ENCODE measurements around the gene PRICKLE2.

PRICKLE2 gene

DNA sequence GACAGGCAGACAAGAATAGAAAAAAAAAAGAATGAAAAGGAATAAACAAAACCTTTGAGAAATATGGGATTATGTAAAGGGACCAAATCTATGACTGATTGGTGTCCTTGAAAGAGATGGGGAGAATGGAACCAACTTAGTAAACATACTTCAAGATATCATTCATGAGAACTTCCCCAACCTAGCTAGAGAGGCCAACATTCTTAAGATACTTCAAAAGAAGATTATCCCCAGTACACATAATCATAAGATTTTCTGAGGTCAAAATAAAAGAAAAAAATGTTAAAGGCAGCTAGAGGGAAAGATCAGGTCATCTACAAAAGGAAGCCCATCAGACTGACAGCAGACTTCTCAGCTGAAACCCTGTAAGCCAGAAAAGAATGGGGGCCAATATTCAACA is 110.6 kb downstream of the PRICKLE2 start:
- no peak overlapping the region for H3K4me3 ChIP-seq (ENCODE audit: low read length)
- TF ChIP-seq ZNF274 (IDR thresholded peaks at IDR 0.05; ENCODE audit: low read depth, low read length), result no peak

DNA sequence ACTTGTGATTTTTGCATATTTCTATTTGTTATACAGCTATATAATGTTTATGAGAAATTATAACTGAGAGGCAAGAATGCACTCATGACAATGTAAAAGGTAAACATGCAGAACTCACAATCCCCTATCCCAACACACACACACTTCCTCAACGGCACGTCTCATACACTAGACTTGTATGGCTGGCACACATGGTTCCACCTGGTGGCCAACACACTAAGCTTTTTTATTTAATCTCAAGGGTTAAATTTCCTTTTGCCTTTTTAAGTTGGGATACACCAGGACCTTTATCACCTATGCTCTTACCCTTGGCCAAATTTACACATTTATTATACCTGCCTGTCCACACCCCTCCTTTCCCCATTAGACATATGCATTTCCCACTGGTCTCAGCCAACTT is 113.4 kb downstream of the PRICKLE2 start:
- no peak overlapping the region for H3K4me3 ChIP-seq (ENCODE audit: low read length)
- no peak for TF ChIP-seq ZNF274 (IDR thresholded peaks at IDR 0.05; ENCODE audit: low read depth, low read length)

DNA sequence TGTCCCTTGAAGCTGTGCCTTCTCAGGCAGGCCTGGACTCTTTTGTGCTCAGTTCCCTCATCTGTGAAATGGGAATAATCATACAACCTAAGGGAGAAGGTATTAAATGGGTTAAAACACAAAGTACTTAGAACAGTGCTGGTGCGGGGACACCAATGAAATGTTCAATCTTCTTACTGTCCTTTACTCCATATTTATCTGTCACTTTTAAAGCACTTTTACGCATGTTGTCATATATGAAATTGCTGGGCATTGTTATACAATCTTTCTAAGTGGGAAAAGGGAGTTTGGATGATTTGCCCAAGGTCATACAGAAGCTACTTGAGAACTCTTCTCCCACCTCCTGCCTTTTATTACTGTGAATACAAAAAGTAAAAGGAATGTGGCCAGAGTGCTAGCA is 114.2 kb downstream of the PRICKLE2 start:
- TF ChIP-seq ZNF274 (IDR thresholded peaks at IDR 0.05; ENCODE audit: low read depth, low read length), result no peak
- no peak overlapping the region for H3K4me3 ChIP-seq (ENCODE audit: low read length)

DNA sequence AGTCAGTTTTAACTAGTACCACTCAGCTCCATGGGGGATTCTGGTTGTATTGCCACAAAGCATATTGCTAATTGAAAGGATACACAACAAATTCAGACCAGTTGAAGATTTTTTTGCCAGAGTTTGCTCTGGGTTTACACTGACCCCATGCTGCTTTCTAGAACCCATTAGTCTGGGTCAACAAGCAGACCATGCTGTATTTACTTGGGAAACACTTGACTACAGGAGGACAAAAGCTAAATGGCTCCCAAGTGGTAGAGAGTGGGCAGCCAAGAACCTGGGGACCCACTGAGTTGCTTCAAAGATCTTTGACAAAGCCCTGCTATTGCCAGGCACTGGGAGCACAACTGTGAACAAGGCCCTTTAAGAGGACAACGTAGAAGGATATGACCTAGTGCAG is 115.2 kb downstream of the PRICKLE2 start:
- H3K4me3 ChIP-seq (ENCODE audit: low read length), result no peak overlapping the region
- no peak for TF ChIP-seq ZNF274 (IDR thresholded peaks at IDR 0.05; ENCODE audit: low read depth, low read length)

DNA sequence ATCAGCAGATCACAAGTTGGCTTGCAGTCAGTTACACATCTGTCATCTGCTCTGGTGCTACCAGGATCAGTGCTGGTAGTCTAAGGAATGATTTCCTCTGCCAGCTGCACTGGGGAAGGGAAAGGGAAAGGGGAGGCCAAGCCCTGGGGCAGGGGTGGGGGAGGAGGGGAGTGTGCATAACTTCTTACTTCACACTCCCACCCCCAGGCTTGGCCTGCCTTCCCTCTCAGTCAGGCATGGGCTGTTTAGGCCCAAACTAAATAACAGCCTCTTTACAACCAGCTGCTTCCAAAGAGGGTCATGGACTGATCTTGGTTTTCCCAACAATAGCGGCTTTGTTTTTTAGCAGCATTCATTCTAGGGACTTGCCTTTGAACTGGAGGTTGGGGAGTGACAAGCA is 115.8 kb downstream of the PRICKLE2 start:
- TF ChIP-seq ZNF274 (IDR thresholded peaks at IDR 0.05; ENCODE audit: low read depth, low read length), result no peak
- no peak overlapping the region for H3K4me3 ChIP-seq (ENCODE audit: low read length)

DNA sequence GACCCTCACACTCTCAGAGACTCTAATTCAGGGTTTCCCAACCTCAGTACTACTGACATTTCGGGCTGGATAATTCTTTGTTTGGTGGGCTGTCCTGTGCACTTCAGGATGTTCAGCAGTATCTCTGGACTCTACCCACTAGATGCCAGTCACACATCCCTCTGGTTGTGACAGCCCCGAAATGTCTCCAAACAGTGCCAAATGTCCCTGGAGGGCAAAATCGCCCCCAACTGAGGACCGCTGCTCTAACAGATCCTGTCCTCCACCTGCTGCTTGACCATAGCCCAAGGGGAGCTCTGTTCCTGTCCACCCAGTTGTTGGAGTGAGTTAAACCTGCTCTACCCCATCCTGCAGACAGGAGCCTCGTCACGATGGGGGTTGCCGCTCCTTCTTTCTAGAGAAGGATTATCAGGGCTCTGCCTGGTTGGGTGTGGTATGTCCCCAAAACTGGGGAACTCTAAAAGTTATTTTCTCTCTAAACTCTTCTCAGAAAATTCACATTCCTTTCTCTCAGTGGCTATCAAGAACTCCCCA is 116.4 kb downstream of the PRICKLE2 start:
- H3K4me3 ChIP-seq (ENCODE audit: low read length), result no peak overlapping the region
- no peak for TF ChIP-seq ZNF274 (IDR thresholded peaks at IDR 0.05; ENCODE audit: low read depth, low read length)

DNA sequence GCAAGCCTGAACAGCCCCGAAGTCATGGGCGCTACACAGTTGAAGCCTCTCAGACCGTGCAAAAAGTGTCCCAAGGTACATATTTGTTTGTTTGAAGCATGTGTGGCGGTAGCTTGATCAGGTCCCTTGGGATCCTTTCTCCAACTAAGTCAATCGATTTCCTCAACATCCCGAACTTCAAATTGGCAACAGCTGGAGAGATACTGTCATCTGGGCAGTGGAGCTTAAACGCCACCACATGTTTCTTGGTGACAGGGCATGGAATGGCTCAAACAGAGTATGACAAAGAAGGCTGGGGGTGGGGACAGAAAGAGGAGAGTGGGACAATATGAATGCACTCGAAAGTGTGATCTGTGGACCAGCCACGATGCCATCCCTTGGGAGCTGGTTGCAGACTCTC is 117.0 kb downstream of the PRICKLE2 start:
- no peak for TF ChIP-seq ZNF274 (IDR thresholded peaks at IDR 0.05; ENCODE audit: low read depth, low read length)
- H3K4me3 ChIP-seq (ENCODE audit: low read length), result no peak overlapping the region

DNA sequence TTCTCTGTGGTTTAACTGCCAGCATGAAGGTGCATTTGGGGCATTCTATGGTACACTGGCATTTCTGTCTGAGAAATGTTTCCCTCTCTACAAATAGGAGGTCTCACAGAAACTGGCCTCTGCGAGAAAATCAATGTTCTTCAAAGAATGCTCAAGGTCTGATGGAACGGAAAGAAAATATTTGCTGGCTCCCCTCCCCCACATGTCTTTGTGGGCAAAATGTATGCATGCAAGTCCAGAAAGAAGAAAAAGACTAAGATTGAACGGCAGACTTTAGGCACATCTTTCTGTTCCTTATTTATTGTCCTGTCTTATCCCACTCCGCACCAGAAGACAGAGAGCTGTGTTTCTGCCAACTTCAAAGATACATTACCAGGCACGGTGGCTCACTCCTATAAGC is 118.1 kb downstream of the PRICKLE2 start:
- no peak for TF ChIP-seq ZNF274 (IDR thresholded peaks at IDR 0.05; ENCODE audit: low read depth, low read length)
- no peak overlapping the region for H3K4me3 ChIP-seq (ENCODE audit: low read length)

DNA sequence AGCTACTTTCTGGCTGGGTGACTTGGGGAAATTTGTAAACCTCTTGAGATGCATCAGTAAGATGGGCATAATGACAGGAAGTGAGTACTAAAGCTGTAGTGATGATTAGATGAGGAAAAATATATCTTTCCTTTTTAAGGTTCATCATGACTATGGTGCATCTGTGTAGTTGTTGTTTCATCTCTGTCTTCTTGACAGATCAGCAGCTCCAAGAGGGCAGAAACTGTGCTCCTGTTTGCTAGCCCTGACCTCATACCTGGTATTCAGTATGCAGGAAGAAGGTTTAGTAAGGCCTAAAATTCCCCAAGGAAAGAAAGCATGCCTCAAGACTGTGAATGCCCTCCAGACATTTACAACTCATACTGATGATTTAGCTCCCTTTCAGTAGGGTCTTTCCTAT is 119.5 kb downstream of the PRICKLE2 start:
- H3K4me3 ChIP-seq (ENCODE audit: low read length), result no peak overlapping the region
- TF ChIP-seq ZNF274 (IDR thresholded peaks at IDR 0.05; ENCODE audit: low read depth, low read length), result no peak

DNA sequence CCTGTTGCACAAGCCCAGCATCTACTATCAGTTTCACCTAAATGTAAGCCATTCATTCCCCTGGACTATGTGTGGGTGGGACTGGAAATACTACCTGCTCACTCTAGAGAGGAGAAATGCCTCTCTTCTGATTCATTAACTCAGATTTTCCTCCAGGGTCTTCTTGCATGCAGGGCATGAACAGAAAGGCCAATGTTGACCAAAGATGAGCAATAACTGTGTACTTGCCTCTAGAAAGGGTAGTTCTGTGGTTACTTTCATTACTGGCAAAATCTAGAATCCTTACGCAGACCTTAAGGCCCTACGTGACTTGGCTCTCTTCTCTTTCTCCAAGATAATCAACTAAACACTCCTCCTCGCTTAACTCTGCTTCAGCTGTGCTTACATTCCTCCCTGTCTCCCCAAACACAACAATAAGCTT is 120.6 kb downstream of the PRICKLE2 start:
- TF ChIP-seq ZNF274 (IDR thresholded peaks at IDR 0.05; ENCODE audit: low read depth, low read length), result no peak

DNA sequence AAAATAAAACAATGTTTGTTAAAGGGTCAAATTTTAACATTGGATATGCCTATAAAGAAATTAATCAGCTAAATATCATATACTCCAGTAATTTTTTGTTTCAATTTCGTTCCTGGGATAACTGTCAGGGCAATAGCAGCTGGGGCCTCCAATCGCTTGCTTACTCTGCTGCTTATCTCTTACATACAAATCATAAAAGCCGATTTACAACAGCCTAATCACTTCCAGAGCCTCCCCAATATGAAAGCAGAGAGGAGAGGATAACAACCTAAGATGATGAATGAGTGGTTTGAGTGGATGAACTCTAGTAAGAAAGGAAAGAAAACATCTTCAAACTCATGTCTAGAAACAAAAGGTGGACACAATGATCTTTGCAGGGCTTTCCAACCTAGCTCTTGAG is 121.3 kb downstream of the PRICKLE2 start:
- H3K4me3 ChIP-seq (ENCODE audit: low read length), result no peak overlapping the region
- TF ChIP-seq ZNF274 (IDR thresholded peaks at IDR 0.05; ENCODE audit: low read depth, low read length), result no peak

More for the DNA sequence above, 120.6 kb downstream of the PRICKLE2 start:
- H3K4me3 ChIP-seq (ENCODE audit: low read length), result no peak overlapping the region

DNA sequence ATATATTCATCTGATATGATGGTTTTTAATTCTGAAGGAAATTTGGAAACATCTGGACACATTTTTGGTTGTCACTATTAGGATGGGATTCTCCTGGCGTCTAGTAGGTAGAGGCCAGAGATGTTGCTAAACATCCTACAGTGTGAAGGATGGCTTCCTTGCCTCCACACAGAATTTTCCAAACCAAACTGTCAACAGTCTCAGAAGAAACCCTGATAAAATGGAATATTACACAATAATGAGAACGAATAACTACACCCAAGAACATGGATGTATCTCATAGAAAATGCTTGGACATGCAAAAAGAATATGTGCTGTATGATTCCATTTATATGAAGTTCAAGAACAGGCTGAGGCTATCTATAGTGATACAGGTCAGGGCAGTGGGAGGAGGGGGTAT is 122.1 kb downstream of the PRICKLE2 start:
- H3K4me3 ChIP-seq (ENCODE audit: low read length), result no peak overlapping the region
- no peak for TF ChIP-seq ZNF274 (IDR thresholded peaks at IDR 0.05; ENCODE audit: low read depth, low read length)

DNA sequence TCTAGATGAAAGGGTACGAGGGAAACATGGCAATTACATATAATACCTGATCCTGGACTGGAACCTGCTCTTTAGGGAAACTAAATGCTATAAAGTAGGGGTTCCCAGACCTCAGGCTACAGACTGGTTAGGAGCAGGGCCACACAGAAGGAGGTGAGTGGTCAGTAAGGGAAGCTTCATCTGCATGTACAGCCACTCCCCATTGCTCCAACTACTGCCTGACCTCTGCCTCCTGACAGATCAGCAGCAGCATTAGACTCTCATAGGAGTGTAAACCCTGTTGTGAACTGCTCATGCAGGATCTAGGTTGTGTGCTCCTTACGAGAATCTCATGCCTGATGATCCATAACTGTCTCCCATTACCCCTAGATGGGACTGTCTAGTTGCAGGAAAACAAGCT is 123.1 kb downstream of the PRICKLE2 start:
- no peak for TF ChIP-seq ZNF274 (IDR thresholded peaks at IDR 0.05; ENCODE audit: low read depth, low read length)

DNA sequence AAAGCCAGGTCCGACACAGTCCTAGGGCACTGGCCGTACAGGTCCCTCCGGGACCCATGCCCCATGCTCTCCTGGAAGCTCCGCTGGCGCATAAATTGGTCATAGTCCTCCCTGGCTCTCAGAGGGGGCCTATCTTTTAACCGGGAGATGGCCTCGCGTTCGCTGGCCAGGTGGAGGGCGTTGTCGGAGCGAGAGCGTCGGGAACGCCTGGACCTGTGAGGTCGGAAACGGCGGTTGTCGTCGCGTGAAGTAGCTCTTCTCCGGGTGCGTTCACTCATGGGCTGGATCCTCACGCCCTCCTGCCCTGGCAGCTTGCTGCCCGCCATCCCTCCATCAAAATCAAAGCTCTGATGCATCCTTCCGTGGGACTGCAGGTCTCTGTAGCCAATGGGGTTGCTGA is 126.0 kb downstream of the PRICKLE2 start:
- no peak overlapping the region for H3K4me3 ChIP-seq (ENCODE audit: low read length)
- TF ChIP-seq ZNF274 (IDR thresholded peaks at IDR 0.05; ENCODE audit: low read depth, low read length), result no peak

More for the DNA sequence above, 123.1 kb downstream of the PRICKLE2 start:
- no peak overlapping the region for H3K4me3 ChIP-seq (ENCODE audit: low read length)

DNA sequence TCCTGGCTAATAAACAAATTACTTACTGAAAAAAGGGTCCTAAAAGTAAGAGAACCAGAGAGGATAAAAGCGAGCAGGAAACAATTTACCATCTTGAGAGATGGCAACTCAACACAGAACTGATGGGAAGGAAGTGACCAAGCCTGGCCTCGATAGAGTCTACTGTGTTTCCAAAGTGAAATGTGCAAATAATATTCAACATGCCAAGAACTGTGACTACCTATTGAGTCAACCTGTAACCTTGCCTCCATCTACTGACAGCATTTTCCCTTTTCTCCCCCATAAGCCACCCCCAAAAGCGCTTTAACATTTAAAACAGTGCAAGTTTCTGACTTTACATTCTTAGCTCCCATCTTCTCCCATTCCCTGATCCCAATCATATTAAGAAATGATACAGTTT is 126.6 kb downstream of the PRICKLE2 start:
- no peak overlapping the region for H3K4me3 ChIP-seq (ENCODE audit: low read length)
- TF ChIP-seq ZNF274 (IDR thresholded peaks at IDR 0.05; ENCODE audit: low read depth, low read length), result no peak

DNA sequence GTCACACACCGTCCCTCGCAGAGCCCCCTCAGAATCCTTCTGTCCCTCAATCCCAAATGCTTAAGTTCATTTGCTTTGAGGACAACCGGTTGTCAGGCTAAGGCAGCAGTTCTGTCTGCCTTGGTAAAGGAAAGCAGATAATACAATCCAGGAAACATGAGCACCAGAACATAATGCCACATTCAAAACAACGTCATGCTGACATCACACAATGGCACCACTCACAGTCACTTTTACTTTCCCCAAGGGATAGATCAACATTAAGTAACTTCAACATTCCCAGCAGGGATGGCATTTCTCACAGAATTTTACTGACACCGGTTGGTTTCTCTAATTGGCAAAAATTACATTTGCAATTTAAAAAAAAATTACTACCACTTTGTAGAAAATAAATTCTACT is 127.3 kb downstream of the PRICKLE2 start:
- TF ChIP-seq ZNF274 (IDR thresholded peaks at IDR 0.05; ENCODE audit: low read depth, low read length), result no peak
- H3K4me3 ChIP-seq (ENCODE audit: low read length), result no peak overlapping the region
